CD4-positive, alpha-beta T cell treated with Interleukin-2 at 100 ng/mL for 4 hours (primary cell): Measurements from ENCODE around the gene STOX1.
"Not testable (repeated sequence)": the region's sequence is repeated elsewhere in the genome, so short reads cannot be mapped to it uniquely, and the experiment has no call there.

Source experiments
- DNase-seq: peaks from one replicate; pipeline ENCODE4 v3.0.0-alpha.2; 2020; ENCODE audit warnings: low spot score

STOX1 gene, protein sequence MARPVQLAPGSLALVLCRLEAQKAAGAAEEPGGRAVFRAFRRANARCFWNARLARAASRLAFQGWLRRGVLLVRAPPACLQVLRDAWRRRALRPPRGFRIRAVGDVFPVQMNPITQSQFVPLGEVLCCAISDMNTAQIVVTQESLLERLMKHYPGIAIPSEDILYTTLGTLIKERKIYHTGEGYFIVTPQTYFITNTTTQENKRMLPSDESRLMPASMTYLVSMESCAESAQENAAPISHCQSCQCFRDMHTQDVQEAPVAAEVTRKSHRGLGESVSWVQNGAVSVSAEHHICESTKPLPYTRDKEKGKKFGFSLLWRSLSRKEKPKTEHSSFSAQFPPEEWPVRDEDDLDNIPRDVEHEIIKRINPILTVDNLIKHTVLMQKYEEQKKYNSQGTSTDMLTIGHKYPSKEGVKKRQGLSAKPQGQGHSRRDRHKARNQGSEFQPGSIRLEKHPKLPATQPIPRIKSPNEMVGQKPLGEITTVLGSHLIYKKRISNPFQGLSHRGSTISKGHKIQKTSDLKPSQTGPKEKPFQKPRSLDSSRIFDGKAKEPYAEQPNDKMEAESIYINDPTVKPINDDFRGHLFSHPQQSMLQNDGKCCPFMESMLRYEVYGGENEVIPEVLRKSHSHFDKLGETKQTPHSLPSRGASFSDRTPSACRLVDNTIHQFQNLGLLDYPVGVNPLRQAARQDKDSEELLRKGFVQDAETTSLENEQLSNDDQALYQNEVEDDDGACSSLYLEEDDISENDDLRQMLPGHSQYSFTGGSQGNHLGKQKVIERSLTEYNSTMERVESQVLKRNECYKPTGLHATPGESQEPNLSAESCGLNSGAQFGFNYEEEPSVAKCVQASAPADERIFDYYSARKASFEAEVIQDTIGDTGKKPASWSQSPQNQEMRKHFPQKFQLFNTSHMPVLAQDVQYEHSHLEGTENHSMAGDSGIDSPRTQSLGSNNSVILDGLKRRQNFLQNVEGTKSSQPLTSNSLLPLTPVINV

DNA sequence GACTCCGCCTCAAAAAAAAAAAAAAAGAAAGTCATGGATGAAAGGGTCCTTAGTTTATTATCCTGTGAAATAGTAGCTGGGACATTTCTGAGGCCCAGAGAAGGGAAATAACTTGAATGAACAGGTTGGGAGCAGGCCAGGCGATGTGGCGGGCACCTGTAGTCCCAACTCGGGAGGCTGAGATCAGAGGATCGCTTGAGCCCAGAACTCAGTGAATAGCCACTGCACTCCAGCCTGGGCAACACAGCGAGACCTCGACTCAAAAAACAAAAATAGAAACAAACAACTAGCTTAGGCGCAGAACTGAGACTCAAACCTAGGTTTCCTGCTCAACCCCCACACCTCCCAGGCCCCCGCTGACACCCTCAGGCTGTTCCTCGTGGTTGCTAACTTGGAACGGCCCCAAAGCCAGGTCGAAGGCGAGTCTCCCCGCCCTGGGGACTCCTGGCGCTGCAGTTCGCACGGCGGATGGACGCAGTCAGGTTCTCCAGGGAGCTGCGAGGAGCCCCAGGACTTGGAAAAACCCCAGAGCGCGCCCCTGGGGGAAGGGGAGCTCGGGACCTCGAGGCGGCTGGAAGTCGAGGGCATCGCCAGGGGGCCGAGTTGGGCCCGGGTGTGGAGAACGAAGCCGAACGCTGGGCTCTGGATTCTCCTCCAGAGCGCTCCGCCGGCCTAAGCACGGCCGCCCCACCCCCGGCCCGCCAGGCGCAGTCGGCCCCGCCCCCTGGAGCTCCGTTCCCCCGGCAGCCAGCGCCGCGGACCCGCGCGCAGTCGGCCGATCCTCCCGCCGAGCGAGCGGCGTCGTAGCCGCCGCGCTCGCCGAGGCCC lies at the start of gene STOX1:
Gene STOX1, plus strand, starts transcription at position 768 of the 828 bp plus-strand sequence. CDS start 93 bp downstream, outside the sequence.
- DNase-seq: peak; percentile 28

DNA sequence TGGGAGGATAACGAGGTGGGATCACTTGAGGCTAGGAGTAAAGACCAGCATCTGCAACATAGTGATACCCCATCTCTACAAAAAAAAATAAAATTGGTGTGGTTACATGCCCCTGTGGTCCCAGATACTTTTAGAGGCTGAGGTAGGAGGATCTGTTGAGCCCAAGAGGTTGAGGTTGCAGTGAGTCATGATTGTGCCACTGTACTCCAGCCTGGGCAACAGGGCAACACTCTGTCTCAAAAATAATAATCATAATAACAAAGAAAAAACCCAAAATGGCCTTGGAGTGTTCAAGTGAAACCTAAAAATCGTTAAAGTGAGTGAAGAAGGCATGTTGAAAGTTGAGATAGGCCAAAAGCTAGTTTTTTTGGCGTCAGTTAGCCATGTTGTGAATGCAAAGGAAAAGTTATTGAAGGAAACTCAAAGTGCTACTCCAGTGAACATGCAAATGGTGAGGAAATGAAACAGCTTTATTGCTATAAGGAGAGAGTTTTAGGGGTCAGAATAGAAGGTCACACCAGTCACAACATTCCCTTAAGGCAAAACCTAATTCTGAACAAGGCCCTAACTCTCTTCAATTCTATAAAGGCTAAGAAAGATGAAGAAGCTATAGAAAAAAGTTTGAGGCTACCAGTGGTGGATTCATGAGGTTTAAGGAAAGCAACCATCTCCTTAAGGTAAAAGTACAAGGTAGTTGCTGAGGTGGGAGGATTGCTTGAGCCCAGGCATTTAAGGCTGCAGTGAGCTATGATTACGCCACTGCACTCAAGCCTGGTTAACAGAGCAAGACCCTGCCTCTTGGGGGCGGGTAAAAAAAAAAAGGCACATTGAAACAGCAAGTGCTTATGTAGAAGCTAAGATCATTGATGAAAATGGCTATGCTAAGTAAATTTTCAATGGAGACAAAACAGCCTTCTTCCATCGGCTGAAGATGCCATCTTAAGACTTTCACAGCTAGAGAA lies 45.4 kb upstream of the STOX1 start:
- DNase-seq: no peak

DNA sequence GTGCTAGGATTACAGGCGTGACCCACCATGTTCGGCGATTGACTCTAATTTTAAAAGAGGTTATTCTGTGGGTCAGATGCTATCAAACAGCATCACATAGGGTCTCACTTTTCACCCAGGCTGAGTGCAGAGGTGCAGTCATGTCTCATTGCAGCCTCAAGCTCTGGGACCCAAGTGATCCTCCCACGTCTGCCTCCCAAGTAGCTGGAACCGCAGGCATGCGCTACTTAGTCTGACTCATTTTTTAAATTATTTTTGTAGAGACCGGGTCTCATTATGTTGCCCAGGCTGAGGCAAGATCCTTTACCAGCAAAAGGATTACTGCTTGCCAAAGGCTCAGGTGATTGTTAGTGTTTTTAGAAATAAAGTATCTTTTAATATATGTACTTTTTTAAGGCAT lies 42.9 kb upstream of the STOX1 start:
- DNase-seq: no peak

DNA sequence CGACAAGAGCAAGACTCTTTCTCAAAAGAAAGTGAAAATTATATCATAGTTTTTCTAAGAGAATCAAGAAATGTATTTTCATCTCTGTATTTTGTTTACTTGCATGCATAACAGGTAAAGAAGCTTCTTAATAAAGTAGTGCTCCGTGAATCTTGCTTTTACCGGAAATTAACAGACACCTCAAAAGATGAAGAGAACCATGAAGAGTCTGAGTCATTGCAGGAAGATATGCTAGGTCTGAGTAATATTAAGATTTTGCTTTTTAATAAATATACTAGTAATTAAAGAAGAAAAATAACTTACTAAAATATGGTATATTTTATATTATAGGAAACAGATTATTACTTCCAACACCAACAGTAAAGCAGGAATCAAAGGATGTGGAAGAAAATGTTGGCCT lies 39.5 kb upstream of the STOX1 start:
- peak; percentile 2 for DNase-seq

DNA sequence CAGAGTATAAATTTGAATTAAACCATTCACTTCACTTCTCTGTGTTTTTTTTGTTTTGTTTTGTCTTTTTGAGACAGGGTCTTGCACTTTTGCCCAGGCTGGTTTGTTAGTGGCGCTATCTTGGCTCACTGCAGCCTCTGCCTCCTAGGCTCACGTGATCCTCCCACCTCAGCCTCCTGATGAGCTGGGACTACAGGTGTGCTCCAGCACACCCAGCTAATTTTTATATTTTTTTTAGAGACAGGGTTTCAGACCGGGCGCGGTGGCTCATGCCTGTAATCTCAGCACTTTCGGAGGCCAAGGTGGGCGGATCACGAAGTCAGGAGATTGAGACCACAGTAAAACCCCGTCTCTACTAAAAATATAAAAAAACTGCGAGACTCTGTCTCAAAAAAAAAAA lies 36.9 kb upstream of the STOX1 start:
- no peak for DNase-seq

DNA sequence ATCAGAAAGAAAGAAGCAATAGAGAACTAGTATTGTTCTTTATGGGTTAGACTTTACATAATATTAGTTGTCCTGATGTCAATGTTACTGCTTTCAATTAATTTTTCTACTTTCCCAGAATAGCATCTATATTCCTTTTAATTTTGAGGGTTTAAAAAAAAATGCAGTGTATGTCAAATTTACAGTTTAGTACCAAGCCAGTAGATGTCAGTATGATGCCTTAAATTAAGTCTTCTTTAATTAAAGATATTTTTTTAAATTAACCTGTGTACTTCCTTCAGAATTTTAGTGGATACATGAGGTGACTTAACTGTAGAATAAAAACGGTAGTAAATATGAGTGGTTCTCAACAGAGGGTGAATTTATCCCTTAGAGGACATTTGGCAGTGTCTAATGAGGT lies 35.2 kb upstream of the STOX1 start:
- DNase-seq: no peak

DNA sequence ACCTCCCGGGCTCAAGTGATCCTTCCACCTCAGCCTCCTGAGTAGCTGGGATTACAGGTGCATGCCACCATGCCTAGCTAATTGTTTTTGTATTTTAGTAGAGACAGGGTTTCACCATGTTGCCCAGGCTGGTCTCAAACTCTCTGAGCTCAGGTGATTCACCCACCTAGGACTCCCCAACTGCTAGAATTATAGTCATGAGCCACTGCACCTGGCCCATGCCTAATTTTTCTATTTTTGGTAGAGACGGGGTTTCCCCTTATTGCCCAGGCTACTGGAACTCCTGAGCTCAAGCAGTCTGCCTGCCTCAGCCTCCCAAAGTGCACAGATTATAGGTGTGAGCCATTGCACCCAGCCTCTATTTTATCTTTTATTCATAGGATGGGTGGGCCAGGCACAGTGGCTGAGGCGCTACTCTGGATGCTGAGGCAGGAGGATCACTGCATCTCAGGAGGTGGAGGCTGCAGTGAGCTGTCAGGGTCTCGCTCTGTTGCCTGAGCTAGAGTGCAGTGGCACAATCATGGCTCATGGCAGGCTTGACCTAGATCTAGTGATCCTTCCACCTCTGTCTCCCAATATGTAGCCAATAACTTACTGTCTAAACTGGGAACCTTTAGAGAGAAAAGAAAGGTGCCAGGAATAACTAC lies 31.3 kb upstream of the STOX1 start:
- no peak for DNase-seq

DNA sequence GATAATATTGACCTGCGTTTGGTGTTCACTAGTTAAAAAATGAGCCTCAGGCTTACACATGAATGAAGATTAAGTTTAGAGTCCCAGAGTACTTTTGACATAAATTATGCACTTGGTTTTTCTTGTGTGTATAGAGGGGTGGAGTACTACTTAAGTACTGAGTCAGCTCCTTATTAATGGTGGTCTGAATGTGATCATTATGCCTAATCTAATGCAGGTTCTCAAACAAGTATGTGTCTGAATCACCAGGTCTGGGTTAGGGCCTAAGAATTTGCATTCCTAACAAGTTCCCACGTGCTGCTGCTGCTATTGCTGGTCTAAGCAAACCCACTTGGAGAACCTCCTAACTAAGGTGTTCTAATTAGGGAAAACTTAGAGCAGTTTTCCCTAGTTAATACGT lies 30.7 kb upstream of the STOX1 start:
- DNase-seq: no peak

DNA sequence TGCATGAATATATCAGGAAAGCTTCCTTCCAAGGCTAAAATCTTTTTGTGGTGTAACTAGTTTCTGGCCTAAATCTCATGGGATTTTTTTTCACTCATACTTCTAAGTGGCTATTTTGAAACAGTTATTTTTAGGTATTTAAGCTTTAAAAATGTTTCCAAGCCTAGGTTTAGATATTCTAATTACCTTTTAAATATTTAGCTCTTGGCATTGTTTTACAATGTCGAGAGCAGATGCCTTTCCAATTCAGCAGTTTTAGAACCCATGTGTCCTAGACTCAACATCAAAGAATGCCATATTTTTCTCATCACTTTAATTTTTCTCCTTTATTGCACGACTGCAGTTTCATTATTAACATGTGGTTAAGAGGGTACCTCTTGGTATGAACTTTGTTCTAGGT lies 27.1 kb upstream of the STOX1 start:
- DNase-seq: no peak

DNA sequence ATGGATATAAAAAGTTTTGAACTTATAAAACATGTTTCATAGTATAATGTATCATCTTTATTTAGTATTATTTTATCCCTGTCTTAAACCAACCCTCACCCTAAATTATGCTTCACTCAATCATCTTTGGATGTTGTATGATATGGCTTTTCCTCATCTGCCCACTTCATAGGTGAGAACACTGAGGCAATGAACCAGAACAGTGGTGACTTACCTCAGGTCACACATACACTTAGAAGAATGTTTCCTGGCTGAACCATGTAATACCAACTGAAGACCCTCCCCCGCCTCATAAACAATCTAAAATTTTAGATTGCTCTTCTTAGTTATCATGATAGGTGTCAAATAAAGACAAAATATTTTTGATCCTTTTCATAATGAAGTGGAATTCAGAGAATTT lies 22.6 kb upstream of the STOX1 start:
- DNase-seq: no peak

DNA sequence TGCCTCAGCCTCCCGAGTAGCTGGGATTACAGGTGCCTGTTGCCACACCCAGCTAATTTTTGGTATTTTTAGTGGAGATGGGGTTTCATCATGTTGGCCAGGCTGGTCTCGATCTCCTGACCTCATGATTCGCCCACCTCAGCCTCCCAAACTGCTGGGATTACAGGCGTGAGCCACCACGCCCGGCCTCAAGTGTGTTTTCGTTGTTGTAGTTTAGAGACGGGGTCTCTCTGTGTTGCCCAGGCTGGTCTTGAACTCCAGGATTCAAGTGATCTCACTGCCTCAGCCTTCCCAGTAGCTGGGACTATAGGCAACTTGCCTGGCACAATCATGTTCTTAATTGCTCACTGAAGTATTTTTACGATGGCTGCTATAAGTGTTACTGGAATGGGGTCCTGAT lies 16.5 kb upstream of the STOX1 start:
- not testable (repeated sequence) for DNase-seq

DNA sequence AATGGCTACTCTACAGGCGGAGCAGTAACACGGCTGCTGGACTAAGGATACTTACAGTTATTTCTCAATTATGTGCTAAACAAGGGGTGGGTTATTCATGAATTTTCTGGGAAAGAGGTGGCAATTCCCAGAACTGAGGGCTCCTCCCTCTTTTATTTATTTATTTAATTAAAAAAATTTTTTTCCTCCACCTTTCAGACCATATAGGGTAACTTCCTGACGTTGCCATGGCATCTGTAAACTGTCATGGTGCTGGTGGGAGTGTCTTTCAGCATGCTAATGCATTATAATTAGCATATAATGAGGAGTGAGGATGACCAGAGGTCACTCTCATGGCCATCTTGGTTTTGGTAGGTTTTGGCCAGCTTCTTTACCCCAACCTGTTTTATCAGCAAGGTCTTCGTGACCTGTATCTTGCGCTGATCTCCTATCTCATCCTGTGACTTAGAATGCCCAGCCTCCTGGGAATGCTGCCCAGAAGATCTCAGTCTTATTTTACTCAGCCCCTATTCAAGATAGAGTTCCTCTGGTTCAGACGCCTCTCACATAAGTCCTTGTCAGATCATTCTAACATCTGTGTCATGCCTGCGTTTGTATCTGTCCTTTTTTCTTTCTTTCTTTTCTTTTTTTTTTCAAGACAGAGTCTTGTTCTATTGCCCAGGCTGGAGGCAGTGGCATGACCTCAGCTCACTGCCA lies 15.9 kb upstream of the STOX1 start:
- no peak for DNase-seq

DNA sequence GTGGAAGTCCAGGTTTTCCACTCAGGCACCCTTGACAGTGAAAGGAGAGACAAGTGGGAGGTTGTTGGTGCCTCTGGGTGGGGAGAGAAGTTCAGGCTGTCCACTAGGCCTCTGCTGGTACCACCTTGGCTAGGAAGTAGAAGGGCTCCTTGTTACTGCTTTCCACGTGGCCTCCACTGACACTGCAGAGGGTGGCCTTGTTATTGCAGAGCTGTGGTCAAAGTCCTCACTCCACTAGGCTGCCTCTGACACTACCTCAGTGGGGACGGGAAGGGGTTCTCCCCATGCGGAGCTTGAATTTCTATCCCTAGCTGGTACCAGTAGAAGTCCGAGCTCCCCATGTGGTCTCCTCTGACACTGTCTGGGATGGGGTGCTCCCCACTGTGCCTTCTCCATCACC lies 14.9 kb upstream of the STOX1 start:
- no peak for DNase-seq

DNA sequence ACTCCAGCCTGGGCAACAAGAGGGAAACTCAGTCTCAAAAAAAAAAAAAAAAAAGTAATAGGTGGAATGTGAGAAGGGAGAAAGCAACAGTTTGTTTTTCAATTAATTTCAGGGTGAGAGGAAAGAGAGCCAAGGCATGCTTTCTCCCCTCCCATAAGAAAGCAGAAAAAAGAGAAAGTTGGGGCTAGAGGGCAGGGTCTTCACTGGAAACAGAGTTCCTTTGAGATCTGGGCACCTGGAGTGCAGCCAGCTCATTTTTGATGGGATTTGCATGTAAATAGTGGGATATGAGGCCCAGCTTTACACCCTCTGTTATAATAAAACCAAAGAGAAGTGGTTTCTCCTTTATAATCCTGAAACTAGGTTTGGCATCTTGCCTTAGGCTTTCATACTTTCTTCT lies 13.8 kb upstream of the STOX1 start:
- no peak for DNase-seq

DNA sequence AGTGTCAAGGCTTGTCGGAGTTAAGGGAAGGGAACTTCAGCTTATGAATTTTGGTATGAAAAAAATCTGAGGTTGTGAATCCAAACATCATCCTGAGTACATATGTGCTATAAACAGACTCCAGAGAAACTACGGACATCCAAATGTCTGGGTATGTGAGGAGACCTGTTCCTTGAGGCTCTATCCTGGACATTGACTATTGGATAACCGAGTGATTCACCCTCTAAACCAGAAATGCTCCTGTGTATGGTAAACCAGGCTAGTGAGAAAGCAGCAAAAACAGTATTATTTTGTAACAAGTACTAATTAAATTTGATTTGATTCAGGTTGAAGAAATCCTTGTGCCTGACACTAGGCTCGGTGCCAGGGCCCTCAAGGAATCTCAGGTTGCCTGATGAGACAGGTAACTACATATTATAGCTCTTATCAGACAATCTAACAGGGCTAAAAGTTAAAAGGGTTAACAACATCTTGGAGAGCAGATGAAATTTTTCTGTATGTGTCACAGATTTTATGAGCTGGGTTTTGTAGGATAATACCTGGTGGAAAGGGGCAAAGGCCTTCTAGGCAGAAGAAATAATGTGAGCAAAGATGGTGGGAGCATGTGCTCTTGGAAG lies 10.4 kb upstream of the STOX1 start:
- no peak for DNase-seq

DNA sequence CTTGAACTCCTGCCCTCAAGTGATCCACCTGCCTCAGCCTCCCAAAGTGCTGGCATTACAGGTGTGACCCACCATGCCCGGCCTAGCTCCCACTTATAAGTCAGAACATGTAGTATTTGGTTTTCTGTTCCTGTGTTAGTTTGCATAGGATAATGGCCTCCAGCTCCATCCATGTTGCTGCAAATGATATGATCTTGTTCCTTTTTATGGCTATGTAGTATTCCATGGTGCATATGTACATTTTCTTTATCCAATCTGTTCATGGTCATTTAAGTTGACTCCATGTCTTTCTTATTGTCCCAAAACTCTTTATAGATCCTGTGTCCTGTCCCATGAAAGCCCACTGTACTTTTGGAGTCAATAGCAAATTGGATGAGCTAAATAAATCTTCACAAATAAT lies 7.0 kb upstream of the STOX1 start:
- not testable (repeated sequence) for DNase-seq

DNA sequence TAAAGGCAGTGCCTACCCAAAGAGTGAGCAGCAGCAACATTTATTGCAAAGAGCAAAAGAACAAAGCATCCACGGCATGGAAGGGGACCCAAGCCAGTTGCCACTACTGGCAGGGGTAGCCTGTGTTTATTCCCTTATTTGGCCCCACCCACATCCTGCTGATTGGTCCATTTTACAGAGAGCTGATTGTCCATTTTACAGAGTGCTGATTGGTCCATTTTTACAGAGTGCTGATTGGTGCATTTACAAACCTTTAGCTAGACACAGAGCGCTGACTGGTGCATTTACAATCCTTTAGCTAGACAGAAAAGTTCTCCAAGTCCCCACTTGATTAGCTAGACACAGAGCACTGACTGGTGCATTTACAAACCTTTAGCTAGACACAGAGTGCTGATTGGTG lies 4.7 kb upstream of the STOX1 start:
- not testable (repeated sequence) for DNase-seq

DNA sequence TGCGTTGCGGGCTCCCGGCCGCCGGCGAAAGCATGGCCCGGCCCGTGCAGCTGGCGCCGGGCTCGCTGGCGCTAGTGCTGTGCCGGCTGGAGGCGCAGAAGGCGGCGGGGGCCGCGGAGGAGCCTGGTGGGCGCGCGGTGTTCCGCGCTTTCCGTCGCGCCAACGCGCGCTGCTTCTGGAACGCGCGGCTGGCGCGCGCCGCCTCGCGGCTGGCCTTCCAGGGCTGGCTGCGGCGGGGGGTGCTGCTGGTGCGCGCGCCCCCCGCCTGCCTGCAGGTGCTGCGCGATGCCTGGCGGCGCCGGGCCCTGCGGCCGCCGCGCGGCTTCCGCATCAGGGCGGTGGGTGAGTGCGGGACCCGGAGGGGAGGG lies 245 bp downstream of the STOX1 start:
- not testable (repeated sequence) for DNase-seq

DNA sequence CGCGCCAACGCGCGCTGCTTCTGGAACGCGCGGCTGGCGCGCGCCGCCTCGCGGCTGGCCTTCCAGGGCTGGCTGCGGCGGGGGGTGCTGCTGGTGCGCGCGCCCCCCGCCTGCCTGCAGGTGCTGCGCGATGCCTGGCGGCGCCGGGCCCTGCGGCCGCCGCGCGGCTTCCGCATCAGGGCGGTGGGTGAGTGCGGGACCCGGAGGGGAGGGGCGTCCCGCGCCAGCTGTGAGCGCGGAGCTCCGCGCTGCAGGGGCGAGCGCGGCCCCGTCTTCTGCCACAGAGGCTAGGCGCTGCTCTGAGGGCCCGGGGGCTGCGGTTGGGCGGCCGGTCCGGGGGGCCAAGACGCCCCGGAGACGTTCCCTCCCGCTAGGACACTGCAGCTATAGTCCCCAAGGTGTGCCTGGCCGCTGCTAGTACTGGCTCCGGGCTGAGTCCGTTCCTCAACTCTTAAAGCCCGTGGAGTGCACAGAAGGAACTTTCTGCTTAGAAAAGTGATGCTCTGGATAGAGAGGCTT lies 811 bp downstream of the STOX1 start:
- DNase-seq: not testable (repeated sequence)
